PC-3 (cell line): Measurements from ENCODE around the gene RILPL2. TPM values are rescaled to one million over a fixed set of nuclear protein-coding genes. Genes with fewer than 3 reads are reported as not detected.
"Not testable (repeated sequence)": the region's sequence is repeated elsewhere in the genome, so short reads cannot be mapped to it uniquely, and the experiment has no call there.

ENCODE experiments used
- ATAC-seq: fragments of 200-7000 bp; cut with Tn5 transposase; 2 replicates; pipeline ENCODE4 v1.9.1; 2020; ENCODE audit warnings: mild to moderate bottlenecking, moderate library complexity
- BruUV-seq: library from RNA; stranded (reverse); fragments of 400-500 nt; replicated peaks from 2 replicates; lab custom pipeline; 2021; lab: Mats Ljungman, UMichigan
- CTCF ChIA-PET: fragments of 300-600 bp; sonication (Branson Sonifier 250); formaldehyde crosslinking; loops from one replicate; lab custom pipeline; 2022; ENCODE audit warnings: antibody characterized with exemption; lab: Charles Lee
- POLR2A ChIA-PET: fragments of 300-600 bp; sonication (Branson Sonifier 250); formaldehyde crosslinking; loops from one replicate; lab custom pipeline; 2022; ENCODE audit warnings: antibody characterized with exemption; ENCODE audit not compliant: unreplicated experiment; lab: Charles Lee
- DNase-seq: peaks from one replicate; pipeline ENCODE4 v3.0.0-alpha.2; 2015
- H2AFZ ChIP-seq: fragments of 300-600 bp; sonication (generic); 2 replicates; pipeline ENCODE4 v1.6.0; 2016; ENCODE audit warnings: antibody characterized with exemption, low read length
- H3F3A ChIP-seq: fragments of 300-600 bp; sonication (generic); one replicate; pipeline ENCODE4 v1.6.0; 2017; ENCODE audit warnings: antibody characterized with exemption, low read length, control low read depth, mild to moderate bottlenecking; ENCODE audit not compliant: unreplicated experiment
- H3K27ac ChIP-seq: fragments of 300-600 bp; sonication (generic); 2 replicates; pipeline ENCODE4 v1.5.1; 2016; ENCODE audit warnings: mild to moderate bottlenecking, low read length
- H3K27me3 ChIP-seq: fragments of 300-600 bp; sonication (generic); 2 replicates; pipeline ENCODE4 v1.6.1; 2016; ENCODE audit warnings: low read length, mixed read lengths
- H3K36me3 ChIP-seq: fragments of 300-600 bp; sonication (generic); 2 replicates; pipeline ENCODE4 v1.6.1; 2016; ENCODE audit warnings: low read depth, mixed run types, low read length, mixed read lengths
- H3K4me1 ChIP-seq: fragments of 300-600 bp; sonication (generic); 2 replicates; pipeline ENCODE4 v1.5.1; 2016; ENCODE audit warnings: low read length; ENCODE audit not compliant: insufficient read depth
- H3K4me2 ChIP-seq: fragments of 300-600 bp; sonication (generic); 2 replicates; pipeline ENCODE4 v1.6.0; 2016; ENCODE audit warnings: low read length
- H3K4me3 ChIP-seq: fragments of 300-600 bp; sonication (generic); 2 replicates; pipeline ENCODE4 v1.5.1; 2016; ENCODE audit warnings: mild to moderate bottlenecking, low read length, mixed read lengths
- H3K79me2 ChIP-seq: fragments of 300-600 bp; sonication (generic); 2 replicates; pipeline ENCODE4 v1.6.1; 2017; ENCODE audit warnings: low read length, mixed read lengths
- H3K9ac ChIP-seq: fragments of 300-600 bp; sonication (generic); 2 replicates; pipeline ENCODE4 v1.6.0; 2016; ENCODE audit warnings: mild to moderate bottlenecking, low read length
- H3K9me2 ChIP-seq: fragments of 300-600 bp; sonication (generic); replicated peaks from 2 replicates; pipeline ENCODE4 v1.6.1; 2016; ENCODE audit warnings: mixed run types, low read length, mixed read lengths
- H3K9me3 ChIP-seq: fragments of 300-600 bp; sonication (generic); 2 replicates; pipeline ENCODE4 v1.6.1; 2016; ENCODE audit warnings: low read length, mixed read lengths
- H4K20me1 ChIP-seq: fragments of 300-600 bp; sonication (generic); 2 replicates; pipeline ENCODE4 v1.6.1; 2016; ENCODE audit warnings: low read length, mixed read lengths
- CTCF ChIP-seq: fragments of 300-600 bp; sonication (generic); conservative IDR thresholded peaks from 2 replicates; pipeline ENCODE4 v1.5.1; 2017; ENCODE audit warnings: antibody characterized with exemption, low read depth, mild to moderate bottlenecking, low read length
- EZH2 ChIP-seq: fragments of 300-600 bp; sonication (generic); IDR thresholded peaks from one replicate; pipeline ENCODE4 v1.6.1; 2017; ENCODE audit warnings: antibody characterized with exemption, mild to moderate bottlenecking, low read length; ENCODE audit not compliant: unreplicated experiment
- EZH2phosphoT487 ChIP-seq: fragments of 300-600 bp; sonication (generic); IDR thresholded peaks from 2 replicates; pipeline ENCODE4 v1.6.1; 2018; ENCODE audit warnings: mild to moderate bottlenecking, antibody characterized with exemption, low read length, borderline replicate concordance
- intact Hi-C: fragments of 100-400 bp; cut with micrococcal nuclease; formaldehyde crosslinking; loops from 2 replicates; pipeline ENCODE4 v1.9.0; 2023
- total RNA-seq: library from RNA; depleted of rRNA; stranded (reverse); fragments of >200 nt; gene quantifications from 2 replicates; pipeline ENCODE4 v1.2.3, GENCODE V29; 2014

Gene RILPL2
- total RNA-seq, 1 experiment from 2014 or later = 2.2 TPM

GRCh38 chr12:123384318-123384993 lies 52.0 kb downstream of the RILPL2 start:
- Histone ChIP-seq H3K4me3 (peak overlapping the region; percentile 93), H3K27me3 (no peaks in the 10 kb centered on the region), H3K9me2 (no peaks in the 10 kb centered on the region), H4K20me1 (no peaks in the 10 kb centered on the region), H3K36me3 (no peaks in the 10 kb centered on the region), H3K79me2 (peaks cover 41% of the 10 kb centered on the region), H3K27ac (no peak overlapping the region; the same call in 1 of the 2 replicates), H3K4me1 (peaks cover 18% of the 10 kb centered on the region), H3K9me3 (no peaks in the 10 kb centered on the region), H3F3A (no peaks in the 10 kb centered on the region), H3K9ac (peak overlapping the region; percentile 62), H3K4me2 (peak overlapping the region; percentile 97), H2AFZ (peak overlapping the region; percentile 91)
- ATAC-seq (peak; percentile 4), DNase-seq (peak; percentile 11)
- TSS peak; percentile 75 for BruUV-seq
- ChIA-PET CTCF (interaction anchor here (1.5 kb wide), 1 partner anchor 19 kb away, joined by 11 read pairs; no protein-coding TSS in a partner anchor), POLR2A (interaction anchor here (1.5 kb wide), 1 partner anchor 19 kb away, joined by 11 read pairs; the partner anchor contains the start of gene SBNO1)
- intact Hi-C loops = loop anchor here (5.0 kb wide), 1 partner anchor 198 kb away; the partner anchor contains the start of gene TMED2
- TF ChIP-seq CTCF (no peak; the same call in 1 of the 2 replicates), EZH2 (no peak), EZH2phosphoT487 (no peak)

- no peak overlapping the region for H3K4me2 ChIP-seq
- no peaks in the 10 kb centered on the region for H3K9me2 ChIP-seq
- no peak for ATAC-seq
- CTCF ChIA-PET = no interaction called here
- H3K4me1 ChIP-seq = peaks cover 12% of the 10 kb centered on the region
- no peak overlapping the region for H3K9ac ChIP-seq
- H3F3A ChIP-seq = no peaks in the 10 kb centered on the region
- POLR2A ChIA-PET = no interaction called here
- H2AFZ ChIP-seq = no peak overlapping the region
- DNase-seq = no peak
- H4K20me1 ChIP-seq = no peaks in the 10 kb centered on the region
- no peak overlapping the region for H3K4me3 ChIP-seq
- no peak overlapping the region for H3K27ac ChIP-seq
- no peaks in the 10 kb centered on the region for H3K27me3 ChIP-seq
- BruUV-seq = no TSS peak
- H3K9me3 ChIP-seq = no peaks in the 10 kb centered on the region
- H3K36me3 ChIP-seq = no peaks in the 10 kb centered on the region
- TF ChIP-seq EZH2phosphoT487 (no peak), EZH2 (no peak), CTCF (no peak)
- intact Hi-C loops = loop anchor here (1.0 to 5.0 kb wide), 2 partner anchors 17 to 200 kb away; partner anchors contain the start of gene TMED2
- peaks cover 36% of the 10 kb centered on the region for H3K79me2 ChIP-seq
Observed at GRCh38 chr12:123382684-123383083, 53.8 kb downstream of the RILPL2 start.

GRCh38 chr12:123379391-123379790 lies 57.1 kb downstream of the RILPL2 start:
- Histone ChIP-seq H2AFZ (0 out of 2 replicates have a peak overlapping the region, but pooled peaks have one; percentile 5), H3K4me2 (no peak overlapping the region), H3K9ac (no peak overlapping the region), H3K79me2 (peaks cover 3% of the 10 kb centered on the region), H3K27ac (no peak overlapping the region), H3K4me3 (no peak overlapping the region), H3F3A (no peaks in the 10 kb centered on the region), H3K36me3 (no peaks in the 10 kb centered on the region), H3K4me1 (peaks cover 4% of the 10 kb centered on the region; the same call in 1 of the 2 replicates), H3K9me2 (no peaks in the 10 kb centered on the region), H3K9me3 (no peaks in the 10 kb centered on the region), H3K27me3 (no peaks in the 10 kb centered on the region), H4K20me1 (no peaks in the 10 kb centered on the region)
- ATAC-seq (no peak), DNase-seq (no peak)
- TF ChIP-seq CTCF = no peak
- TF ChIP-seq EZH2phosphoT487 = no peak
- no peak for TF ChIP-seq EZH2
- ChIA-PET POLR2A (no interaction called here), CTCF (no interaction called here)
- BruUV-seq = no TSS peak
- intact Hi-C loops = no loop called here

GRCh38 chr12:123372415-123372814 lies 64.1 kb downstream of the RILPL2 start:
- H3K4me1 ChIP-seq, H3F3A ChIP-seq, H3K4me3 ChIP-seq, H3K4me2 ChIP-seq, POLR2A ChIA-PET, H2AFZ ChIP-seq, H3K9me2 ChIP-seq, H3K27me3 ChIP-seq, H3K9me3 ChIP-seq, BruUV-seq, ATAC-seq, H4K20me1 ChIP-seq, H3K27ac ChIP-seq, H3K36me3 ChIP-seq, intact Hi-C loops, H3K9ac ChIP-seq, DNase-seq, H3K79me2 ChIP-seq, CTCF ChIA-PET: not testable (repeated sequence)
